H1 (cell line): ENCODE measurements around the gene FRMD4B. TPM values are rescaled to one million over a fixed set of nuclear protein-coding genes. Genes with fewer than 3 reads are reported as not detected.

ENCODE experiments used
- CTCF ChIA-PET: fragments of 300-600 bp; sonication (Branson Sonifier 250); formaldehyde crosslinking; loops from one replicate; lab custom pipeline; 2021; ENCODE audit not compliant: partially characterized antibody; lab: Charles Lee
- POLR2A ChIA-PET: fragments of 300-600 bp; sonication (Branson Sonifier 250); formaldehyde crosslinking; loops from one replicate; lab custom pipeline; 2021; ENCODE audit warnings: inconsistent platforms; ENCODE audit not compliant: partially characterized antibody; lab: Charles Lee
- DNase-seq, 2 experiments: peaks; one replicate each; pipeline versions ENCODE4 v3.0.0 to v3.0.0-alpha.2; 2010 to 2022; ENCODE audit warnings: low spot score in 2 of 2, low read depth in 1 of 2, mixed read lengths in 1 of 2
- FAIRE-seq: peaks from 2 replicates; lab custom pipeline; 2011; peaks lifted over from hg19 to GRCh38; lab: Jason Lieb, UNC
- H2AFZ ChIP-seq: 2 replicates; pipeline ENCODE4 v1.8.1; 2012; ENCODE audit warnings: low read length, inconsistent platforms
- H2AK5ac ChIP-seq: 2 replicates; pipeline ENCODE4 v1.6.1; 2013; ENCODE audit warnings: low read depth, low read length
- H2BK120ac ChIP-seq: replicated peaks from 2 replicates; pipeline ENCODE3; 2013; ENCODE audit warnings: low read depth, low read length, inconsistent platforms
- H2BK12ac ChIP-seq: 2 replicates; pipeline ENCODE4 v1.6.1; 2013; ENCODE audit warnings: low read depth, low read length
- H2BK15ac ChIP-seq: 2 replicates; pipeline ENCODE4 v1.6.1; 2013; ENCODE audit warnings: low read length
- H2BK20ac ChIP-seq: 2 replicates; pipeline ENCODE4 v1.6.1; 2013; ENCODE audit warnings: low read length
- H2BK5ac ChIP-seq: 2 replicates; pipeline ENCODE4 v1.6.1; 2013; ENCODE audit warnings: low read depth, low read length
- H3K14ac ChIP-seq: 2 replicates; pipeline ENCODE4 v1.6.1; 2013; ENCODE audit warnings: inconsistent platforms; ENCODE audit not compliant: insufficient read length
- H3K18ac ChIP-seq: 2 replicates; pipeline ENCODE4 v1.6.1; 2013; ENCODE audit warnings: low read length; ENCODE audit errors: extremely low read depth
- H3K23ac ChIP-seq: 2 replicates; pipeline ENCODE4 v1.6.1; 2013; ENCODE audit warnings: inconsistent platforms; ENCODE audit not compliant: insufficient read length
- H3K23me2 ChIP-seq: 2 replicates; pipeline ENCODE4 v1.6.1; 2013; ENCODE audit warnings: low read depth, low read length
- H3K27ac ChIP-seq: 2 replicates; pipeline ENCODE4 v1.6.1; 2011; ENCODE audit warnings: low read depth, low read length, inconsistent platforms
- H3K27me3 ChIP-seq, 4 experiments: replicated peaks in 1 of 4; 1 replicate in 1 of 4; 2 replicates in 3 of 4; pipeline versions ENCODE4 v1.6.1 to v1.8.1; 2011 to 2013; ENCODE audit warnings: low read length in 3 of 4, mild to moderate bottlenecking in 3 of 4, inconsistent platforms in 2 of 4, mixed read lengths in 2 of 4, moderate library complexity in 1 of 4; ENCODE audit not compliant: control insufficient read depth in 3 of 4, insufficient read depth in 3 of 4; ENCODE audit errors: extremely low read depth in 1 of 4
- H3K36me3 ChIP-seq, 4 experiments: 2 replicates each; pipeline versions ENCODE4 v1.6.1 to v1.8.1; 2011 to 2013; ENCODE audit warnings: mild to moderate bottlenecking in 4 of 4, low read length in 3 of 4, moderate library complexity in 2 of 4, control low read depth in 1 of 4, inconsistent platforms in 1 of 4; ENCODE audit not compliant: insufficient read depth in 4 of 4, control insufficient read depth in 2 of 4
- H3K4ac ChIP-seq: replicated peaks from 2 replicates; pipeline ENCODE3; 2013; ENCODE audit warnings: low read length, low read depth, mixed read lengths, inconsistent platforms; ENCODE audit not compliant: insufficient read length
- H3K4me1 ChIP-seq, 4 experiments: replicated peaks in 1 of 4; 1 replicate in 1 of 4; 2 replicates in 3 of 4; pipeline versions ENCODE4 v1.6.1 to v1.8.1; 2011 to 2013; ENCODE audit warnings: low read length in 3 of 4, inconsistent platforms in 2 of 4, mixed read lengths in 1 of 4; ENCODE audit not compliant: insufficient read depth in 4 of 4, control insufficient read depth in 3 of 4
- H3K4me2 ChIP-seq, 2 experiments: 2 replicates each; pipeline versions ENCODE4 v1.6.1 to v1.8.1; 2011 to 2013; ENCODE audit warnings: low read depth in 2 of 2, low read length in 2 of 2, control low read depth in 1 of 2, inconsistent platforms in 1 of 2, mild to moderate bottlenecking in 1 of 2; ENCODE audit not compliant: insufficient read depth in 1 of 2
- H3K4me3 ChIP-seq, 4 experiments: fragments of 200-600, 300-600 bp in 1 of 4; sonication (generic), shearing (Covaris generic), sonication (Bioruptor Twin) in 1 of 4; 2 replicates each; pipeline versions ENCODE4 v1.5.1 to v1.8.1; 2011 to 2016; ENCODE audit warnings: low read length in 4 of 4, low read depth in 3 of 4, control low read depth in 2 of 4, inconsistent platforms in 2 of 4, mild to moderate bottlenecking in 2 of 4, mixed read lengths in 1 of 4, moderate library complexity in 1 of 4; ENCODE audit not compliant: insufficient read depth in 2 of 4; ENCODE audit errors: extremely low read depth in 1 of 4
- H3K56ac ChIP-seq: replicated peaks from 2 replicates; pipeline ENCODE3; 2013; ENCODE audit warnings: low read depth, mild to moderate bottlenecking, mixed read lengths, low read length, inconsistent platforms; ENCODE audit not compliant: insufficient read length
- H3K79me1 ChIP-seq: 2 replicates; pipeline ENCODE4 v1.6.1; 2013; ENCODE audit warnings: low read depth, low read length, control low read depth
- H3K79me2 ChIP-seq, 2 experiments: 2 replicates each; pipeline versions ENCODE4 v1.6.1 to v1.8.1; 2012 to 2013; ENCODE audit warnings: low read length in 2 of 2, mild to moderate bottlenecking in 2 of 2, inconsistent platforms in 1 of 2; ENCODE audit not compliant: insufficient read depth in 2 of 2, control insufficient read depth in 1 of 2
- H3K9ac ChIP-seq, 4 experiments: replicated peaks in 1 of 4; 1 replicate in 1 of 4; 2 replicates in 3 of 4; pipeline versions ENCODE4 v1.6.1 to v1.8.1; 2011 to 2013; ENCODE audit warnings: low read depth in 3 of 4, low read length in 3 of 4, control low read depth in 2 of 4, mild to moderate bottlenecking in 2 of 4, moderate library complexity in 2 of 4, inconsistent platforms in 1 of 4; ENCODE audit errors: extremely low read depth in 1 of 4
- H3K9me3 ChIP-seq, 2 experiments: 2 replicates each; pipeline versions ENCODE4 v1.6.1 to v1.8.1; 2012 to 2013; ENCODE audit warnings: mild to moderate bottlenecking in 2 of 2, moderate library complexity in 2 of 2, control low read depth in 1 of 2, inconsistent platforms in 1 of 2, low read depth in 1 of 2, low read length in 1 of 2, mixed read lengths in 1 of 2; ENCODE audit not compliant: insufficient read depth in 2 of 2
- H4K20me1 ChIP-seq, 2 experiments: replicated peaks in 1 of 2; 2 replicates each; pipeline versions ENCODE3 to v1.8.1; 2011 to 2013; ENCODE audit warnings: inconsistent platforms in 2 of 2, low read length in 2 of 2, mild to moderate bottlenecking in 1 of 2; ENCODE audit not compliant: insufficient read depth in 2 of 2, control insufficient read depth in 1 of 2
- H4K5ac ChIP-seq: 2 replicates; pipeline ENCODE4 v1.6.1; 2013; ENCODE audit warnings: low read length, low read depth, mixed read lengths, inconsistent platforms; ENCODE audit not compliant: insufficient read length
- H4K8ac ChIP-seq: 2 replicates; pipeline ENCODE4 v1.8.0; 2013; ENCODE audit warnings: mild to moderate bottlenecking, moderate library complexity, low read length, inconsistent platforms; ENCODE audit not compliant: insufficient read depth; ENCODE audit errors: extremely low read depth
- H4K91ac ChIP-seq: replicated peaks from 2 replicates; pipeline ENCODE3; 2013; ENCODE audit warnings: low read length, mixed read lengths, inconsistent platforms; ENCODE audit not compliant: insufficient read length
- KDM1A ChIP-seq: fragments of 200-600, 300-600 bp; sonication (generic); IDR thresholded peaks from 2 replicates; pipeline ENCODE4 v1.7.1; 2016; ENCODE audit warnings: mild to moderate bottlenecking, low read length, borderline replicate concordance
- RXRA ChIP-seq: IDR thresholded peaks from 2 replicates; pipeline ENCODE4 v1.6.1; 2011; ENCODE audit warnings: low read depth, mild to moderate bottlenecking, low read length, moderate library complexity; ENCODE audit not compliant: insufficient read depth
- WGBS, 2 experiments: shearing (Covaris generic) in 1 of 2; methylation state at CpG; one replicate each; pipeline versions ENCODE4 v1.1.6 to v1.1.7; 2013 to 2015; ENCODE audit warnings: low lambda C conversion rate in 2 of 2, mixed read lengths in 2 of 2, inconsistent platforms in 1 of 2, low coverage in 1 of 2, missing lambda C conversion rate in 1 of 2; ENCODE audit not compliant: insufficient replicate concordance in 2 of 2, insufficient coverage in 1 of 2, insufficient read length in 1 of 2; ENCODE audit errors: extremely low coverage in 1 of 2, missing lambda C conversion rate in 1 of 2; 5-methylcytosine and 5-hydroxymethylcytosine counted together
- polyA plus RNA-seq, 7 experiments: library from polyadenylated mRNA; depleted of rRNA in 3 of 7; stranded (reverse) in 5 of 7; unstranded in 2 of 7; fragments of >200 nt in 5 of 7; fragments of 200-250 nt in 2 of 7; gene quantifications; 1 replicate in 5 of 7; 2 replicates in 1 of 7; 4 replicates in 1 of 7; pipeline versions ENCODE4 v1.2.1 to v1.2.3, GENCODE V29; 2011 to 2013; ENCODE audit warnings: missing spikeins in 2 of 7, mixed read lengths in 2 of 7
- total RNA-seq: library from RNA; stranded (reverse); fragmentation: NEBNext Ultra II Directional; extraction: Animal tissue kit (Norgen Biotek cat#: 25700); gene quantifications from 2 replicates; pipeline ENCODE4 v1.2.1, GENCODE V29; 2021

FRMD4B gene
- total and polyA plus RNA-seq, 2 of the 8 experiments (the other 6 are each of a cell fraction or from before 2014, with no cell fraction given): 2.7 to 7.2 TPM

DNA sequence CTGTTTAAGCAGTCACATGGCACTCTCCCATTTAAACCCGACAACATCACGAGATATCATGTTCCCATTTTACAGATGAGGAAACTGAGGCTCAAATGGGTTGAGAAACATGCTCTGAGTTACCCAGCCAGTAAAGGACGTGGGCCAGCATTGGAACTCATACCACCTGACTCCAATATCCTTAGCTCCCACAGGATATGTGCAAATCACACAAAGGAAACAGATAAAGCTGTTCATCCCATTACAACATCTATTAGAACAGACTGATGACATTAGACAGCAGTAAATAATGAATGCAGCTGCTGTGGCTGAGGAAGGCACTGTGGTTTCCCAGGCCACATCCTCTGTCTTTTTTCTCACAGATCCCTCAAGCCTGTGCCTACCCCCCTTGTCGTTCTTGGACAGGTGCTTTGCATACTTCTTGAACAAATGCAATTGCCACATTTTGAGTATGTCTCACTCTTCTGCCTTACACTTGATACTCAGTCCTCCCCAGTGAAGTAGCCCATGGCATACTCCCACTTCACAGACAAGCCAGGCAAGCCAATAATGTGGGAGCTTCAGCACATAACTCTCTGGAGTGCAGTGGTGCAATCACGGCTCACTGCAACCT, 17.7 kb downstream of the FRMD4B start:
- H2AFZ ChIP-seq: no peak overlapping the region
- DNase-seq: no peak
- ChIA-PET CTCF (interaction anchor here (1.2 kb wide), 1 partner anchor 57 kb away, joined by 4 read pairs; no protein-coding TSS in a partner anchor), POLR2A (no interaction called here)
- H3K23ac ChIP-seq: no peak overlapping the region
- no peak overlapping the region for H3K18ac ChIP-seq
- no peak overlapping the region for H3K4me2 ChIP-seq
- no peak overlapping the region for H2BK5ac ChIP-seq
- H3K27ac ChIP-seq: no peak overlapping the region
- no peak overlapping the region for H3K9ac ChIP-seq
- no peaks in the 10 kb centered on the region for H3K27me3 ChIP-seq
- no peak overlapping the region for H2AK5ac ChIP-seq
- 80% methylated on average over 5 of the region's 5 CpGs; no CpG with 5 or more reads in 1 of the 2 experiments for WGBS, 2 experiments
- no peak for FAIRE-seq
- H4K8ac ChIP-seq: no peak overlapping the region
- no peak overlapping the region for H2BK20ac ChIP-seq
- H3K4me1 ChIP-seq: no peaks in the 10 kb centered on the region
- no peaks in the 10 kb centered on the region for H3K23me2 ChIP-seq
- H2BK120ac ChIP-seq: no peak overlapping the region
- H4K20me1 ChIP-seq: no peaks in the 10 kb centered on the region
- no peaks in the 10 kb centered on the region for H3K79me1 ChIP-seq
- H2BK12ac ChIP-seq: no peak overlapping the region
- no peaks in the 10 kb centered on the region for H3K9me3 ChIP-seq
- no peak overlapping the region for H3K14ac ChIP-seq
- H3K4me3 ChIP-seq: no peak overlapping the region
- no peaks in the 10 kb centered on the region for H3K79me2 ChIP-seq
- 0 out of 2 replicates have a peak, but pooled peaks have one; percentile 46 for TF ChIP-seq KDM1A
- no peak for TF ChIP-seq RXRA
- H4K5ac ChIP-seq: no peak overlapping the region
- H3K4ac ChIP-seq: no peak overlapping the region
- H3K56ac ChIP-seq: no peak overlapping the region
- no peaks in the 10 kb centered on the region for H3K36me3 ChIP-seq
- no peak overlapping the region for H4K91ac ChIP-seq
- H2BK15ac ChIP-seq: no peak overlapping the region
